ENCODE measurements around the gene SLFN12.

DNA sequence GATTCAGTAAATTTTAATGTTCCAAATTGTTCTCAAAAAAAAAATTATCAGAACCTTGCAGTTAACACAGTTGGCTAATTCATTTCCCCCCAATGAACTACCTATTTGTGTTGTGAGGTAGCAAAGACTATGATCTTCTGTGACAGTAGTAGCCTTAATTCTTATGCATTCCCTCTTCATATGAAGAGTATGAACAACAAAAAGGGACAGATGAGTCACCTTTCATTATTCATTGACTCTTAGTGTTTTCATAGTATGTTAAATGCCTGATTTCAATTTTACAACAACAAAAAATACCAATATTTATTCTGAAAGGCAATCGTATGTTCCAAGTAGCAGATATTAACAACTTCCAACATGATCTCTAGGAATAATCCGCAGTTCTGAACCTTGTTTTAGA lies 55.2 kb downstream of the SLFN12 start:
- TF ChIP-seq, protein P1, sequence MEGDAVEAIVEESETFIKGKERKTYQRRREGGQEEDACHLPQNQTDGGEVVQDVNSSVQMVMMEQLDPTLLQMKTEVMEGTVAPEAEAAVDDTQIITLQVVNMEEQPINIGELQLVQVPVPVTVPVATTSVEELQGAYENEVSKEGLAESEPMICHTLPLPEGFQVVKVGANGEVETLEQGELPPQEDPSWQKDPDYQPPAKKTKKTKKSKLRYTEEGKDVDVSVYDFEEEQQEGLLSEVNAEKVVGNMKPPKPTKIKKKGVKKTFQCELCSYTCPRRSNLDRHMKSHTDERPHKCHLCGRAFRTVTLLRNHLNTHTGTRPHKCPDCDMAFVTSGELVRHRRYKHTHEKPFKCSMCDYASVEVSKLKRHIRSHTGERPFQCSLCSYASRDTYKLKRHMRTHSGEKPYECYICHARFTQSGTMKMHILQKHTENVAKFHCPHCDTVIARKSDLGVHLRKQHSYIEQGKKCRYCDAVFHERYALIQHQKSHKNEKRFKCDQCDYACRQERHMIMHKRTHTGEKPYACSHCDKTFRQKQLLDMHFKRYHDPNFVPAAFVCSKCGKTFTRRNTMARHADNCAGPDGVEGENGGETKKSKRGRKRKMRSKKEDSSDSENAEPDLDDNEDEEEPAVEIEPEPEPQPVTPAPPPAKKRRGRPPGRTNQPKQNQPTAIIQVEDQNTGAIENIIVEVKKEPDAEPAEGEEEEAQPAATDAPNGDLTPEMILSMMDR (IDR thresholded peaks at IDR 0.05) = no peak
- TF ChIP-seq EP300 (IDR thresholded peaks at IDR 0.05) (no peak), POLR2A (IDR thresholded peaks at IDR 0.05) (no peak), POLR2AphosphoS5 (IDR thresholded peaks at IDR 0.05) (no peak)

Measured in upper lobe of left lung (tissue), 4 donors.